K562 (cell line): ENCODE measurements around the gene THADA. TPM values are rescaled to one million over a fixed set of nuclear protein-coding genes. Genes with fewer than 3 reads are reported as not detected.

Source experiments
- BACH1 ChIP-seq: fragments of 200-800 bp; sonication (Bioruptor generic); IDR thresholded peaks from 2 replicates; pipeline ENCODE4 v1.6.1; 2016; ENCODE audit warnings: missing genetic modification characterization, missing compliant biosample characterization
- BCOR ChIP-seq: fragments of 450-650 bp; IDR thresholded peaks from 2 replicates; pipeline ENCODE4 v1.6.1; 2016
- CREB1 ChIP-seq, 2 experiments: sonication (generic) in 1 of 2; formaldehyde crosslinking in 1 of 2; IDR thresholded peaks; 2 replicates each; pipeline versions ENCODE4 v1.6.1 to v1.8.0; 2012 to 2022; ENCODE audit warnings: inconsistent platforms in 1 of 2, mild to moderate bottlenecking in 1 of 2, missing genetic modification reagents in 1 of 2, moderate library complexity in 1 of 2
- CSDE1 ChIP-seq, 2 experiments: fragments of 450-650 bp; IDR thresholded peaks; 2 replicates each; pipeline ENCODE4 v1.6.1; 2016; ENCODE audit warnings: mild to moderate bottlenecking in 1 of 2
- ELF2 ChIP-seq: fragments of 250-450 bp; sonication (Bioruptor Pico); IDR thresholded peaks from 2 replicates; pipeline ENCODE4 v1.5.0; 2021; ENCODE audit warnings: mild to moderate bottlenecking
- FOXJ3 ChIP-seq: sonication (generic); formaldehyde crosslinking; IDR thresholded peaks from 2 replicates; pipeline ENCODE4 v1.4.0; 2020; ENCODE audit warnings: mild to moderate bottlenecking, missing genetic modification reagents
- FOXP1 ChIP-seq: sonication (generic); formaldehyde crosslinking; IDR thresholded peaks from 2 replicates; pipeline ENCODE4 v1.8.0; 2022; ENCODE audit warnings: mild to moderate bottlenecking, missing genetic modification reagents
- GABPA ChIP-seq: fragments of 200-800 bp; sonication (Bioruptor generic); conservative IDR thresholded peaks from 2 replicates; pipeline ENCODE4 v1.6.1; 2016; ENCODE audit warnings: low read depth, missing genetic modification characterization, missing compliant biosample characterization
- MYBL2 ChIP-seq, 2 experiments: fragments of 450-650 bp in 1 of 2; sonication (generic) in 1 of 2; formaldehyde crosslinking in 1 of 2; IDR thresholded peaks; 2 replicates each; pipeline versions ENCODE4 v1.6.1 to v1.8.1; 2017 to 2022; ENCODE audit warnings: borderline replicate concordance in 1 of 2, inconsistent platforms in 1 of 2, low read depth in 1 of 2, mild to moderate bottlenecking in 1 of 2, missing genetic modification reagents in 1 of 2, moderate library complexity in 1 of 2
- POLR2H ChIP-seq: IDR thresholded peaks from 2 replicates; pipeline ENCODE4 v1.6.1; 2016; ENCODE audit warnings: missing genetic modification characterization, low read depth, mild to moderate bottlenecking, control low read depth, missing compliant biosample characterization, moderate library complexity
- ZFP30 ChIP-seq: fragments of 250-450 bp; sonication (Bioruptor Pico); IDR thresholded peaks from 2 replicates; pipeline ENCODE4 v1.8.0; 2022; ENCODE audit warnings: moderate library complexity, mild to moderate bottlenecking, inconsistent platforms, borderline replicate concordance
- ZNF143 ChIP-seq: sonication (generic); formaldehyde crosslinking; IDR thresholded peaks from 2 replicates; pipeline ENCODE4 v1.9.0; 2022; ENCODE audit warnings: mild to moderate bottlenecking, missing genetic modification reagents
- ZNF212 ChIP-seq: fragments of 450-650 bp; formaldehyde crosslinking; IDR thresholded peaks from 2 replicates; pipeline ENCODE4 v1.4.0; 2020; ENCODE audit warnings: mild to moderate bottlenecking
- ZNF282 ChIP-seq: sonication (generic); formaldehyde crosslinking; IDR thresholded peaks from 2 replicates; pipeline ENCODE4 v1.8.1; 2023; ENCODE audit warnings: missing genetic modification reagents
- ZNF79 ChIP-seq: fragments of 250-450 bp; sonication (Bioruptor Pico); IDR thresholded peaks from 2 replicates; pipeline ENCODE4 v1.4.0; 2020; ENCODE audit warnings: low read depth, mild to moderate bottlenecking, moderate library complexity
- polyA plus RNA-seq, 8 experiments: library from polyadenylated mRNA; depleted of rRNA in 4 of 8; stranded (reverse) in 5 of 8; unstranded in 3 of 8; fragments of >200 nt; fragmentation: Nextera tagmentation in 2 of 8; fragmentation: Illumina TruSeq in 1 of 8; extraction: Ambion mirVana in 2 of 8; extraction: Trizol in 1 of 8; gene quantifications; 2 replicates each; pipeline versions ENCODE4 v1.2.1 to v1.2.3, GENCODE V29; 2011 to 2014; ENCODE audit warnings: inconsistent platforms in 1 of 8, missing spikeins in 1 of 8
- total RNA-seq, 7 experiments: library from RNA; depleted of rRNA in 6 of 7; stranded (reverse); fragments of >200 nt in 6 of 7; fragmentation: Illumina TruSeq in 2 of 7; extraction: Trizol in 2 of 7; gene quantifications; 2 replicates each; pipeline versions ENCODE4 v1.2.1 to v1.2.3, GENCODE V29; 2011 to 2021; ENCODE audit warnings: low replicate concordance in 1 of 7
- TF ChIP-seq, protein P1 (sequence below): sonication (generic); formaldehyde crosslinking; IDR thresholded peaks from 2 replicates; pipeline ENCODE4 v1.8.0; 2022; ENCODE audit warnings: mild to moderate bottlenecking, missing genetic modification reagents, borderline replicate concordance
- TF ChIP-seq, protein P2 (sequence below): fragments of 250-450 bp; sonication (Bioruptor Pico); IDR thresholded peaks from 2 replicates; pipeline ENCODE4 v1.4.0; 2020; ENCODE audit warnings: mild to moderate bottlenecking, moderate library complexity
- TF ChIP-seq, protein P3 (sequence below): fragments of 250-450 bp; sonication (Bioruptor Pico); IDR thresholded peaks from 2 replicates; pipeline ENCODE4 v1.4.0; 2020; ENCODE audit warnings: borderline replicate concordance

The THADA gene
- total and polyA plus RNA-seq, 9 of the 15 experiments (the other 6 are each of a cell fraction or from before 2014, with no cell fraction given): 17.8 to 34.7 (median 31.9) TPM

DNA sequence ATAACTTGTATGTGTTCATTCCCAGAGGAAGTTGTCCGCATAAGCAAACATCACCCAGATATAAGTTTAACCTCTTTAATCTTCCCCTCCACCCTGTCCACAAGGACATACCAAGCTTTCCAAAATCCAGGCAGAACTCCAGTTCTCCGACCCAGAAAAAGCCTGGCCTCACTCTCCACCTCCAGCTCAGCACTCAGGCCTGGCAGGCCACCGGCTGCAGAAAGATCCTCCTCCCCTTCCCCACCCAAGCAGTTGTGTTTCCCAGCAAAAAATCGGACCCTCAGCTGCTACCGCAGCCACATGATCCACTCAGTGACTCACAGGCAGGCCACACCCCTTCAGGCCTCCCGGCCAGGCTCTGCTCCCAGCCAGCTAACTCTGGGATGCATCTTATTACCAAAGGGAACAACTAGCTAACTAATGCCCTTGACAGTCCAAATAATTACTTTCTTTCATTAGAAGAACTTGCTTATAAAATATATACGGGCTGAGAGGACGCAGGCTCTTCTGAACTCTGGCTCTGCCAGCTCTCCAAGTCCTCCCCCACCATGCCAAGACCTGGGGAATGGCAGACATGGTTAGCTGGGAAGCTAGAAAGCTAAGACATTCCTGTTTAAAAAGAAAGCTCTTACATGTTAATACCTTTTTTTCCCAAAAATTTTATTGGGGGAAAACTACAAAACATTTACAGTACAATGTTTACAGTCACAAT, 373.9 kb downstream of the THADA start (continued):
- TF ChIP-seq ZNF282 (CRISPR knock-in tag) (no peak), CSDE1 (IDR thresholded peaks at IDR 0.05) (no peak), FOXP1 (CRISPR knock-in tag) (no peak), GABPA (tag) (peak; percentile 6; the same call in 1 of the 2 replicates), ZNF79 (CRISPR knock-in tag) (no peak), MYBL2 (IDR thresholded peaks at IDR 0.05; ENCODE audit: low read depth) (no peak), MYBL2 (CRISPR knock-in tag; IDR thresholded peaks at IDR 0.05; ENCODE audit: borderline replicate concordance) (no peak), ELF2 (peak; percentile 72), FOXJ3 (CRISPR knock-in tag) (no peak), ZNF212 (CRISPR knock-in tag) (no peak), CREB1 (IDR thresholded peaks at IDR 0.05) (no peak), CREB1 (CRISPR knock-in tag; IDR thresholded peaks at IDR 0.05) (0 out of 2 replicates have a peak, but pooled peaks have one; percentile 11), BACH1 (tag) (no peak), ZFP30 (CRISPR knock-in tag) (no peak), BCOR (peak; percentile 21; the same call in 1 of the 2 replicates), POLR2H (no peak), ZNF143 (CRISPR knock-in tag) (no peak)
- TF ChIP-seq, protein P1, sequence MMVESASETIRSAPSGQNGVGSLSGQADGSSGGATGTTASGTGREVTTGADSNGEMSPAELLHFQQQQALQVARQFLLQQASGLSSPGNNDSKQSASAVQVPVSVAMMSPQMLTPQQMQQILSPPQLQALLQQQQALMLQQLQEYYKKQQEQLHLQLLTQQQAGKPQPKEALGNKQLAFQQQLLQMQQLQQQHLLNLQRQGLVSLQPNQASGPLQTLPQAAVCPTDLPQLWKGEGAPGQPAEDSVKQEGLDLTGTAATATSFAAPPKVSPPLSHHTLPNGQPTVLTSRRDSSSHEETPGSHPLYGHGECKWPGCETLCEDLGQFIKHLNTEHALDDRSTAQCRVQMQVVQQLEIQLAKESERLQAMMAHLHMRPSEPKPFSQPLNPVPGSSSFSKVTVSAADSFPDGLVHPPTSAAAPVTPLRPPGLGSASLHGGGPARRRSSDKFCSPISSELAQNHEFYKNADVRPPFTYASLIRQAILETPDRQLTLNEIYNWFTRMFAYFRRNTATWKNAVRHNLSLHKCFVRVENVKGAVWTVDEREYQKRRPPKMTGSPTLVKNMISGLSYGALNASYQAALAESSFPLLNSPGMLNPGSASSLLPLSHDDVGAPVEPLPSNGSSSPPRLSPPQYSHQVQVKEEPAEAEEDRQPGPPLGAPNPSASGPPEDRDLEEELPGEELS: no peak
- TF ChIP-seq, protein P2, sequence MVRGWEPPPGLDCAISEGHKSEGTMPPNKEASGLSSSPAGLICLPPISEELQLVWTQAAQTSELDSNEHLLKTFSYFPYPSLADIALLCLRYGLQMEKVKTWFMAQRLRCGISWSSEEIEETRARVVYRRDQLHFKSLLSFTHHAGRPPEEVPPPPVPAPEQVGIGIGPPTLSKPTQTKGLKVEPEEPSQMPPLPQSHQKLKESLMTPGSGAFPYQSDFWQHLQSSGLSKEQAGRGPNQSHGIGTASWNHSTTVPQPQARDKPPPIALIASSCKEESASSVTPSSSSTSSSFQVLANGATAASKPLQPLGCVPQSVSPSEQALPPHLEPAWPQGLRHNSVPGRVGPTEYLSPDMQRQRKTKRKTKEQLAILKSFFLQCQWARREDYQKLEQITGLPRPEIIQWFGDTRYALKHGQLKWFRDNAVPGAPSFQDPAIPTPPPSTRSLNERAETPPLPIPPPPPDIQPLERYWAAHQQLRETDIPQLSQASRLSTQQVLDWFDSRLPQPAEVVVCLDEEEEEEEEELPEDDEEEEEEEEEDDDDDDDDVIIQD (CRISPR knock-in tag): no peak
- TF ChIP-seq, protein P3, sequence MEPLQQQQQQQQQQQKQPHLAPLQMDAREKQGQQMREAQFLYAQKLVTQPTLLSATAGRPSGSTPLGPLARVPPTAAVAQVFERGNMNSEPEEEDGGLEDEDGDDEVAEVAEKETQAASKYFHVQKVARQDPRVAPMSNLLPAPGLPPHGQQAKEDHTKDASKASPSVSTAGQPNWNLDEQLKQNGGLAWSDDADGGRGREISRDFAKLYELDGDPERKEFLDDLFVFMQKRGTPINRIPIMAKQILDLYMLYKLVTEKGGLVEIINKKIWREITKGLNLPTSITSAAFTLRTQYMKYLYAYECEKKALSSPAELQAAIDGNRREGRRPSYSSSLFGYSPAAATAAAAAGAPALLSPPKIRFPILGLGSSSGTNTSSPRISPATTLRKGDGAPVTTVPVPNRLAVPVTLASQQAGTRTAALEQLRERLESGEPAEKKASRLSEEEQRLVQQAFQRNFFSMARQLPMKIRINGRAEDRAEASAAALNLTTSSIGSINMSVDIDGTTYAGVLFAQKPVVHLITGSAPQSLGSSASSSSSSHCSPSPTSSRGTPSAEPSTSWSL (CRISPR knock-in tag): no peak
